Vagina (tissue), 2 donors: ENCODE results near the gene SPAG4. TPM values are rescaled to one million over a fixed set of nuclear protein-coding genes. Genes with fewer than 3 reads are reported as not detected.

ENCODE experiments used
- DNase-seq, 2 donors: peaks; one replicate each; pipeline ENCODE4 v3.0.0-alpha.2; 2017; ENCODE audit errors: extremely low spot score in 2 of 2
- H3K27ac ChIP-seq: fragments of 200-600 bp; sonication (generic); one replicate; pipeline ENCODE4 v1.5.1; 2019
- H3K27me3 ChIP-seq: fragments of 200-600 bp; sonication (generic); one replicate; pipeline ENCODE4 v1.5.1; 2019
- H3K36me3 ChIP-seq, 2 donors: fragments of 200-600 bp; sonication (generic); one replicate each; pipeline ENCODE4 v1.5.1; 2017 to 2019
- H3K4me1 ChIP-seq: fragments of 200-600 bp; sonication (generic); one replicate; pipeline ENCODE4 v1.5.1; 2019
- H3K4me3 ChIP-seq, 2 donors: fragments of 200-600 bp; sonication (generic); 1 replicate in 1 of 2; 2 replicates in 1 of 2; pipeline ENCODE4 v1.5.1; 2016 to 2019
- H3K9me3 ChIP-seq: fragments of 200-600 bp; sonication (generic); one replicate; pipeline ENCODE4 v1.5.1; 2019
- CTCF ChIP-seq, 3 experiments: fragments of 450-650 bp in 2 of 3; fragments of 200-600 bp in 1 of 3; sonication (generic) in 1 of 3; IDR thresholded peaks; one replicate each; pipeline ENCODE4 v1.5.1; 2017 to 2019; ENCODE audit warnings: antibody characterized with exemption in 3 of 3, mild to moderate bottlenecking in 2 of 3, moderate library complexity in 2 of 3
- POLR2A ChIP-seq, 2 donors: fragments of 450-650 bp; IDR thresholded peaks; one replicate each; pipeline ENCODE4 v1.6.1; 2017; ENCODE audit warnings: antibody characterized with exemption in 2 of 2, mild to moderate bottlenecking in 2 of 2, moderate library complexity in 2 of 2
- POLR2AphosphoS5 ChIP-seq, 2 donors: sonication (generic); formaldehyde crosslinking; IDR thresholded peaks; one replicate each; pipeline ENCODE4 v1.9.0; 2017; ENCODE audit warnings: antibody characterized with exemption in 2 of 2, mild to moderate bottlenecking in 2 of 2, low read depth in 1 of 2; ENCODE audit not compliant: insufficient read depth in 1 of 2
- intact Hi-C: fragments of 100-400 bp; cut with DNase I; formaldehyde crosslinking; loops from one replicate; pipeline ENCODE4 v1.15.1; 2023
- total RNA-seq: library from RNA; depleted of rRNA; stranded (reverse); fragments of >200 nt; gene quantifications from one replicate; pipeline ENCODE4 v1.2.3, GENCODE V29; 2016

Gene SPAG4
- total RNA-seq, 1 donor from 2014 or later = 6.9 TPM

DNA sequence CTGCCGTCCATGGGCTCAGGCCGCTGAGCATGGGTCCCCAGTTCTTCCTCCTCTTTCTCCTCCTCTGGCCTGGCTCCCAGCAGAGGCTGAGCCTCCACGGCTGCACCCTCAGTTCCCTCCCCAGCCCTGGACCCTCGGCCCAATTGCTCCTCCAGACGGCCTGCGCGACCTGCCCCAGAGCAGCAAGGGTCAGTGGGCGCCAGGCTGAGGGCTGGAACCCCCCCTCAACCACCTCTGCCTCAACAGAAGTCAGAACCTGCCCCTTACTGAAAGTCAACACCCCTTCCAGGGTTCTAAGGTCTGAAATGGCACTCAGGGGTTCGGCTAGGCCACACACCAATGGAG lies 15.9 kb upstream of the SPAG4 start:
- no peaks in the 10 kb centered on the region for H3K9me3 ChIP-seq
- H3K4me1 ChIP-seq = peaks cover 21% of the 10 kb centered on the region
- DNase-seq = no peak
- H3K27ac ChIP-seq = no peak overlapping the region
- no peaks in the 10 kb centered on the region for H3K36me3 ChIP-seq
- TF ChIP-seq POLR2A (IDR thresholded peaks at IDR 0.05) (no peak), POLR2AphosphoS5 (IDR thresholded peaks at IDR 0.05; ENCODE audit: insufficient read depth in 1 of 2, low read depth in 1 of 2) (no peak)
- H3K27me3 ChIP-seq = no peaks in the 10 kb centered on the region
- intact Hi-C loops = no loop called here
- H3K4me3 ChIP-seq = no peak overlapping the region

DNA sequence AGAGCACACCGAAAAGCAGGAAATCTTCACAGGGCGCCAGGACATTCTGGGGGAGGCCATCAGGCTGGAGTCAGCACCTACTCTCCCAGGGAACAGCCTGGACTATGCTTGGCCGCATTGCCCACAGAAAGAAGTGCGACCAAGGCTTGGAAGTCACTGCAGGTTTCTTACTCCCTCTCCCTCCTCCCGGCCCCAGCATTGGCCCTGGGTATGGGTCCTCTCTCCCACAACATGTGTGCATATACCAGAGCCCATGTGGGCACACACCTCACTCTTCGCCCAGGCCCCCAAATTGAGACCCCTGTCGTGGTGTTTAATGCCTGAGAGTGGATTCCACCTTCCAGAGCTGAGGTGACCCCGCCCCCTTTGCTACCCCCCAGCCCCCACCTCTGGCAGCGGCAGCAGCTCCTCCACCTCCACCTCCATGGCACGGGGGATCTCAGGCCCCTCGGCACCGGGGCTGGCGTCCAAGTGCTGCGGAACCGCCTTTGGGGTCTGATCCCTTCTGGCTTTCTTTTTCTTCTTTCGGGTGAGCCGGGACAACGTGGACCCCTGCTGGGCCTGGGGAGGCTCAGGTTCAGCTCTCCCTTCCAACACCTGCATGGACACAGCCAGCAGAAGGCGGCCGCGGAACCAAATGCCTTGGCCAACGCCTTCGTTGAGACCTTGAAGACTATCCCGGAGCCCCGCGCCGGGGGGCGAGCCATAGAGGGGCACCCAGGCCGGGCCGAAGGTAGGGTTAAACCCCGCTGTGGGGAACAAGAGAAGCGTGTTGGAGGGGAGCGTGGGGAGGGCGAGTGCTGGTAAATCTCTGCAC lies 15.2 kb upstream of the SPAG4 start:
- Histone ChIP-seq H3K27ac (no peak overlapping the region), H3K4me3 (peak overlapping the region; percentile 44 to 59), H3K27me3 (no peaks in the 10 kb centered on the region), H3K4me1 (peaks cover 21% of the 10 kb centered on the region), H3K9me3 (no peaks in the 10 kb centered on the region), H3K36me3 (no peaks in the 10 kb centered on the region)
- DNase-seq = no peak
- no peak for TF ChIP-seq POLR2AphosphoS5 (IDR thresholded peaks at IDR 0.05; ENCODE audit: insufficient read depth in 1 of 2, low read depth in 1 of 2)
- no peak for TF ChIP-seq CTCF (IDR thresholded peaks at IDR 0.05)
- no peak for TF ChIP-seq POLR2A (IDR thresholded peaks at IDR 0.05)
- intact Hi-C loops = no loop called here

GRCh38 chr20:35600993-35601973 lies 14.3 kb upstream of the SPAG4 start:
- peak overlapping the region; percentile 44 to 59 for H3K4me3 ChIP-seq
- peaks cover 21% of the 10 kb centered on the region for H3K4me1 ChIP-seq
- no peaks in the 10 kb centered on the region for H3K9me3 ChIP-seq
- H3K27ac ChIP-seq = peak overlapping the region; percentile 16
- TF ChIP-seq POLR2A (IDR thresholded peaks at IDR 0.05) (no peak), CTCF (IDR thresholded peaks at IDR 0.05) (peak; percentile 22 to 55 (median 32)), POLR2AphosphoS5 (IDR thresholded peaks at IDR 0.05; ENCODE audit: insufficient read depth in 1 of 2, low read depth in 1 of 2) (peak in 1 of 2 donors; percentile 51)
- DNase-seq = no peak
- H3K36me3 ChIP-seq = no peaks in the 10 kb centered on the region
- no peaks in the 10 kb centered on the region for H3K27me3 ChIP-seq
- intact Hi-C loops = loop anchor here (1.0 kb wide), 1 partner anchor 61 kb away; no protein-coding TSS in a partner anchor

DNA sequence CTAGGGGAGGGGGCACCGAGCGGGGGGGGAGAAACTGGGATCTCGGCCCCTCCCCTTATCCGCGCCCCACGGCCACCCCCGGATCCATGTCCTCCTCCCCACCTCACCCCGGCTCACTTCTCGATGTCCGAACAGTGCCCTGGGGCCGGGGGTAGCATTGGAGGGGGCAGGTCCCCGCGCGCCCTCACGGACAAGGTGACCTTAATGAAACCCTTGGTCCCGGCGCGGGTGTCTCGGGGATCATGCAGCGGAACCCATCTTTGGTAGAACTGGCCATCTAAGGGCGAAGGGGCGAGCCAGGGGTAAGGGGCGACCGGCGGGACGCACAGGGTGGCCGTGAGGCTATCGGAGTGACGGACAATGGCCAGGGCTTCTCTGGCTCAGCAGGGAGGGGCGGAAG lies 13.6 kb upstream of the SPAG4 start:
- Histone ChIP-seq H3K4me1 (peaks cover 21% of the 10 kb centered on the region), H3K4me3 (peak overlapping the region; percentile 44 to 59), H3K27me3 (no peaks in the 10 kb centered on the region), H3K9me3 (no peaks in the 10 kb centered on the region), H3K27ac (peak overlapping the region; percentile 16), H3K36me3 (no peaks in the 10 kb centered on the region)
- DNase-seq = no peak
- intact Hi-C loops = loop anchor here (1.0 kb wide), 1 partner anchor 60 kb away; no protein-coding TSS in a partner anchor
- TF ChIP-seq POLR2A (IDR thresholded peaks at IDR 0.05) (no peak), POLR2AphosphoS5 (IDR thresholded peaks at IDR 0.05; ENCODE audit: insufficient read depth in 1 of 2, low read depth in 1 of 2) (no peak), CTCF (IDR thresholded peaks at IDR 0.05) (no peak)

DNA sequence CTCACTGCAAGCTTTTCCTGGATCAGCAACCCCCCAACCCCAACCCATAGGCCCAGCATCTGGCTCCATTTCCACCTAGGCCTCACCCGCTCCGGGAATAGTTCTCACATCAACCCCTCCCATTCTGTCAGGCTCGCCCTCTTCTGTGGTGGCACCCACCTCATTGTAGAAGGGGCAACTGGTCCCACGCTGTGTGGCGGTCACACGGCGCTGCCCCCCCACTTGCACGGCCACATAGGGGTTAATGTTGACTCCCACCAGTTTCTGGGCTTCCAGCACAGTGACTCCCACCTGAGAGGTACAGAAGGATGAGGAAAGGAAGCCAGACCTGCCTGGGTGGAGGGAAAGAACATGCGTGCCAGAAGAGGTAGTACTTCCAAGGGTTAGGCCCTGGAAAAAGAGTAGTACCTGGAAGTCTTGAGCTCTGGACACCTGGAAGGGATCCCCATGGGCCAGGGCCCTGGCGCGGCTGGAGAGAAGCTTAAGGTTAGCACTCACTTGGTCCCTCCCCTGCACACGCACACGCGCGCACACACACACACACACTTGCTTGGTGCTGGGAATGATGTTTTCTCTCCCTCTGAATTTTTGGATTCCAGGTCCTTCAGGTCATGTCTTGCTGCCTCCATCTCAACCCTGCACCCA lies 12.7 kb upstream of the SPAG4 start:
- H3K4me1 ChIP-seq = peaks cover 21% of the 10 kb centered on the region
- no peak overlapping the region for H3K27ac ChIP-seq
- no peaks in the 10 kb centered on the region for H3K9me3 ChIP-seq
- intact Hi-C loops = no loop called here
- no peaks in the 10 kb centered on the region for H3K36me3 ChIP-seq
- no peak for DNase-seq
- no peak for TF ChIP-seq POLR2A (IDR thresholded peaks at IDR 0.05)
- TF ChIP-seq POLR2AphosphoS5 (IDR thresholded peaks at IDR 0.05; ENCODE audit: insufficient read depth in 1 of 2, low read depth in 1 of 2) = no peak
- TF ChIP-seq CTCF (IDR thresholded peaks at IDR 0.05) = no peak
- no peak overlapping the region for H3K4me3 ChIP-seq
- H3K27me3 ChIP-seq = no peaks in the 10 kb centered on the region
